ENCODE results near the gene TBL1XR1.

Gene TBL1XR1

GRCh38 chr3:176971613-176972174 is 225.6 kb downstream of the TBL1XR1 start:
- Mint-ChIP-seq H3K36me3 (ENCODE audit: low read depth) (no peaks in the 10 kb centered on the region), H3K27ac (no peak overlapping the region), H3K4me3 (no peak overlapping the region), H3K4me1 (ENCODE audit: low read depth) (no peaks in the 10 kb centered on the region), H3K27me3 (no peaks in the 10 kb centered on the region), H3K9me3 (no peaks in the 10 kb centered on the region)
- no peak for DNase-seq

GRCh38 chr3:176970770-176971169 is 226.5 kb downstream of the TBL1XR1 start:
- H3K27ac Mint-ChIP-seq: no peak overlapping the region
- H3K4me3 Mint-ChIP-seq: no peak overlapping the region
- H3K27me3 Mint-ChIP-seq: no peaks in the 10 kb centered on the region
- peaks cover 1% of the 10 kb centered on the region for H3K4me1 Mint-ChIP-seq (ENCODE audit: low read depth)
- no peaks in the 10 kb centered on the region for H3K36me3 Mint-ChIP-seq (ENCODE audit: low read depth)
- DNase-seq: no peak
- H3K9me3 Mint-ChIP-seq: no peaks in the 10 kb centered on the region

- peaks cover 6% of the 10 kb centered on the region for H3K4me1 Mint-ChIP-seq (ENCODE audit: low read depth)
- H3K27me3 Mint-ChIP-seq: no peaks in the 10 kb centered on the region
- no peaks in the 10 kb centered on the region for H3K9me3 Mint-ChIP-seq
- H3K36me3 Mint-ChIP-seq (ENCODE audit: low read depth): no peaks in the 10 kb centered on the region
- no peak overlapping the region for H3K4me3 Mint-ChIP-seq
- DNase-seq: no peak
- H3K27ac Mint-ChIP-seq: no peak overlapping the region
Measured at GRCh38 chr3:176969506-176969905, 227.8 kb downstream of the TBL1XR1 start.
